Hematopoietic multipotent progenitor cell treated with erythropoietin and hydrocortisone succinate and interleukin-3 and kit ligand, for 4 days (in vitro differentiated cells): Measurements from ENCODE around the gene RPP30.
A peak's percentile ranks its signal among the peaks of the same experiment; 100 is the strongest.
"Not testable (repeated sequence)": the region's sequence is repeated elsewhere in the genome, so short reads cannot be mapped to it uniquely, and the experiment has no call there.

ENCODE experiments used
- DNase-seq: peaks from one replicate; pipeline ENCODE4 v3.0.0-alpha.2; 2015

Gene RPP30

DNA sequence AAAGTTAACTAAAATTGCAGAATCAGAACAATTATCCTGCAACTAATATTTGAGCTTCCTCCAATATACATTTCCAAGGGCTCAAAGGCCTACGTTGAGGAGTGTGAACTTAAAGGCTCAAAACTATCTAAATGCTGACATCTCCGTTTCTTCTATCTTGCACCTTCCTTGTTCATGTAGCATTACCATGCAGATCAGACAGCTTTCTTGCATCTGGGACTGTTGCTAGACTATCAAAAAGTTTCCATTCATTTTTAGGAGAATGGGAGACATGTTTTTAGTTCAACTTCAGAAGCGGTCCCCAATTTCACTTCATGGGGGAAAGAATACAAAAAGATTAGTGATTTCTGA, 46.2 kb downstream of the RPP30 start:
- no peak for DNase-seq

DNA sequence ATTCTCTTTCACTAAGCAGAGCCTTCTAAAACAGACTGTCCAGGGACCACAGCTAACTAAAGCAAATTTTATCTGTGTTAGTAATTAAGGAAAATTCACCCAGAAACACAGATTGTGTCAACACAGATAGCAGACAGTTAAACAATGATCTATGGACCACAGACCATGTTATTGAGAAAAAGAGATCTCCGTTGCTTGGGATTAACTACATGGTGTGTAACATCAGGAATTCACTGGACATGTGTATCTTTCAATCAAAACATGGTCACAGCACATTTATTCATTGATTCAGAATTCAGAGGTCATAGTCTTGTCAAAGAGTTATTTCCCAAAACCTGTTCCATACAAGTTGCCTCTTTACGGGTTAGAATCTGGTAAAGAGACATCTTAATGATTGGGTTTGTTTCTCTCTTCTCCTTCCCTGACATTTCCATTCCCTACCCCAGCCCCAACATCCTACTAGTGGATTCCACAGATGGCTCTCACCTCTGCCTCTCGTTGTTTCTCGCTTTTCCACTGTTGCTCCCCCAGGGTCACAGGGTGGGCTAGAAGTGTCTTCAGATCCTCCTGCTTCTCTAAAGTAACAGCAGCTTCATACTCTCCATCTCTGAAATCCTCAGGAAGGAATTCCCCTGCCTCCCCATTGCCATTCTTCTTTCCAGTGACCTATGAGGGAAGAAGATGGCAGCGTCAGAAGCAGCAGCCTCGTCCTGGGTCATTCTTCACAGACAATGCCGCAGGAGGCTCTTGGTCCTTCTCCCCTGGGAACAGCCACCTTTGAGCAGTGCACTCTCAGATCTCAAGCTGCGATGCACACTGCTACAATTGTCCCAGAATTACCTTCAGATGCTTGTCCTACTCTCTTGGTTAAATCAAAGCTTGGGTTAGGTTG, 48.2 kb downstream of the RPP30 start:
- no peak for DNase-seq

DNA sequence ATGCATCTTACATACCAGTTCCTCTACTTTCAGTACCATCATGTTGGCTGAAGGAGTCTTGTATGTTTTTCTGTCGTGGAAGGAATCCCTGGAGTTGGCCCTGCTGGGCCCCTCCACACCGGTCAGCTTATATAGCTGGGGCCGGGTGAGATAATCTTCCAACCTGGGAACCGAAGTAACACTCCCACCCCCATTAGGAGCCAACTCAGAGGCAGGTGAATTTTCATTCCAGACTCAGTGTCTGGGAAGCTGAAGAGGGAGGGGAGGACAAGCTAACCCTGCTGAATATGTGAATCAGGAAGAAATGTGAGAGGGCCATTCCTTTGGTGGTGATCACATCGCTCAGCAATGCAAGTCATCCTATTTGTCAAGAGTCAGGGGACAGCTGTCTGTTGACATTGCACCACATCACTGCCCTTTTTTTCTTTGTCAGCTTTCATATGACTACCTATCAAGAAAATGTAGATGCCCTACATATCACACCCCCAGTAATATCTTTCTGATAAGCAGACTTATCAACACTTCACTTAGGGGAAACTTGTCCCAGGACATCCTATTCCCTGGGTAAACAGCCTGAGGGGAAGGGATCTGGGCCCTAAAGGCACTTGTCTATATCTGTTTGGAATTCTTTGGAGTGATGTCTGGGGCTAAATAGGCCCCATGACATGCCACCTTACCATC, 49.4 kb downstream of the RPP30 start, which contains the start of gene ANKRD1:
ANKRD1 (minus strand) TSS at position 102 of the 681 bp plus-strand sequence; CDS start at position 42, 60 bp downstream.
- peak; percentile 25 for DNase-seq

DNA sequence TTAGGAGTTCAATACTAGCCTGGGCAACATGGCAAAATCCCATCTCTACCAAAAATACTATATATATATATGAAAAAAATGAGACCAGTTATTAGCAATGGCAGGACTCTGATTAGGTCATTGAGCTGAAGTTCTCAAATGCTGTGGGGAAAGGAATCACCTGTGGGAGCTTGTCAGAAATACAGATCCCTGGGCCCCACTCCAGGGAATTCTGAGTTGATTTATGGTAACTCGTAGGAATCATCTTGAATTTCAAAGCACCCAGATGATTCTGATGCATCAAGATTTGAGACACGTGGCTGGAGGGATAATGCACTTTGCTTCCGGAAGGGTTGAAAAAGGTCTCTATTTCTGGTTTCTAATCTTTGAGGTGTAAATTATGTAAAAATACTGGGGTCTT, 50.1 kb downstream of the RPP30 start:
- no peak for DNase-seq

DNA sequence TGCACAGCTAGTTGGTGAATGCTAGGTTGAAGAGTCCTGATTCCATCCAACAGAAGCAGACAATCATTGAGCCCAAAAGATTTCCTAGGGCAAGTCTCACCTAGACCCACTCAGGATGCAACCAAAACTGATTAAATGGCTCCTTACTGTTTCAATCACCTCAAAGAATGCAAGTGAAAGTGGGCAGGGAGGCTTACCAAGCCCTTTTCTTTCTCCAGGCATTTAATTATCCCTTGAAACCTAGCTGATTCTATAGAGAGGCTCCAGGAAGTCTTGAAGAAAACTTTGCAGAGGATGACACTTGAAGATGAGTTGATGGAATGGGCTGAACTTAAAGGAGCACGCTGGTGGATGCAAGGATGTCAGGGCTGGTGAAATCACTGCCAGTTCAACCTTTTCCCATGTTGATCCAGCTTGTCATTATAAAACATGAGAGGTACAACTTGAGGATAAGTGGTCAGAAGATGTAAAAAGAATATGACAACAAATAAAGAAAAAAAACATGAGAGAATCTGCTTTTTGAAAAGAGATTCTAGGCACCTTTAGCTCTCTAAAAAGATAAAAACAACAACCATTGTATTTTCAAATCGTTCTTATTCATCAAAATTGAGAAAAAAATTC, 51.4 kb downstream of the RPP30 start:
- DNase-seq, result no peak

DNA sequence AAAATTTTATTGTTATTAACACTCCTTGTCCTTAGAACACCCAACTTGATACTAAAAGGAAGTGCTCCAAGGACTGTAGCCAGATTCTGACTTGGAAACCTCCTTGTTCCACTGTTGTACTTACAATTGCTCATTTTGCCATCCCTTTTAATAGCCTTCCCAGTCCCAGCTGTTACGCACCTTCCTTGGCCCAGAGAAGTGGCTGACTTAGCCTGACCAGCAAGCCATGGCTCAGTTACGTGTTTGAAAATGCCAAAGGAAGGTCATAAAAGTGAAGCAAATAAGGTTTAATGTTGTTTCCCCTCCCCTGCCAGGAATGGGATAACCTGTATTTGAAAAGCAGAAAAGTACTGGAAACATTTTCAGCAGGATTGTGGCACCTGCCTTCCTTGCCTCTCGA, 52.8 kb downstream of the RPP30 start:
- no peak for DNase-seq

DNA sequence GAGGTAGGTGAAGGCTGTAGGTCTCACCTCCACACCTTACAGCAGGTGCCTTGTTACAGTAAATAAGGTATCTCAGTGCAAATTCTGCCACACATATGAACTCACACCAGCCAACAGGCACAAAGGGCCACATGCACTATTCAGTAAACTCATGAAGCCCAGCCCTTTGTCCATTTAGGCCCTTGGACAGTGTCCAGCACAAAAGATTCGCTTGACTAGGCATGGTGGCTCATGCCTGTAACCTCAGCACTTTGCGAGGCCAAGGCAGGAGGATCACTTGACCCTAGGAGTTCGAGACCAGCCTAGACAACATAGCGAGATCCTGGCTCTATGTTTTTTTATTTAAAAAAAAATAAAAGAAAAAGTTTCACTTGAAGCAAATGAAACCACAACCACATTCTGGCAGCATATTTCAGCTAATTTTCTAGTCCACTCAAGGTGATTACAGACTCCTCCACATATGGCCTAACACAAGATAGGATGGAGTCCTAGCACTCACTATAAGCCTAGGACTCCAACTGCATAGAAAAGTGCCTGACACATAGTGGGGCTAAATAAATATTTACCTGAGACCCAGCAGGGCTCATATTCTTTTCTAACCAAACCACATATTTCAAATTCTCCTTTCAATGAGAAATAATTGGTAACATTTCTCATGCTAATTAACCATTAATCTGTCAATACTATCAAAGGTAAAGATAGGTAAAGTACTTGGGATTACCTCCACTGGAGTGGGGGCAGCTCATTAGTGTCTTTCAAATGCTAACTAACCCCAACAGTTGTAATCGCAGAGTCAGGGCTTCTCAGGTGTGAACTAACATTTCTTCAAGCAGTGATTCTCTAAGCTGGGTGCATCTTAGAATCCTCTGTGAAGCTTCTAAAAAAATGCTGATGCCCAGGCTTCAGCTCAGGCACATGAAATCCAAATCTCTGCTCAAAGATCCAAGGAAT, 53.6 kb downstream of the RPP30 start:
- no peak for DNase-seq

DNA sequence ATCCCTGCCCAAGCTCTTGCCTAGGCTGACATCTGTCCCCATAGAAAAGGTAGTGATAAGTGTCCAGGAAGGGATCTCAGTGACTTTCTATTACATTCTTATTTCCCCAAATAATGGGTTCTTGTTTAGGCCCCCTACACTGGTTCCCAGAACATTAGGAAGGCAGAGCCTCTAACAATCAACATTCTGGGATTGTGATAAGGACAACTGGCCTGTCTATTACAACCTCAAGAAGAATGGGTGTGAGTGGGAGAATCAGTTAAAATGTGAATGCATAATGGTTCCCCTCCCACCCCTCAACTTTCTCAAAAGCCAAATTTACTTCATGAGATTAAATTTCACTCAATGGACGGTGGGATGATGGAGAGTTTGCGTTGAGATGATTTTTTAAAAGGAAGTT, 55.5 kb downstream of the RPP30 start:
- no peak for DNase-seq

DNA sequence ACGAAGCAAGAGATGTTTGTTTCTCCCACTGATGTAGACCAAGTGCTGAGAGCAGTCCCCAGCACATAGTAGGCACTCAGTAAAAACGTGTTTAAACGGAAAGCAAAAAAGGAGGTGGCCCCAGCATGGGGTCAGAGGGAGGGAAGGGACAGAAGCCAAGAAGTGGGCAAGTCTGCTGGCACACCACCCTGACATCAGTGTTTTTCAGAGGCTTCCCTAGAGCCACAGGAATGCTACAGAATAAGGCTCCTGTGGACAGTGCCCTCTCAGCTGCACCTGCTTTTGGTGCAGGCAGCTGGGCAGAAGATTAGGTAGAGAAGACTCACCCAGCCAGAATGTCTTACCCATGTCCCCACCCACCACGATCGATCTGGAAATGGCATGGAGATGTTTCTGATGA, 57.4 kb downstream of the RPP30 start:
- DNase-seq, result no peak

DNA sequence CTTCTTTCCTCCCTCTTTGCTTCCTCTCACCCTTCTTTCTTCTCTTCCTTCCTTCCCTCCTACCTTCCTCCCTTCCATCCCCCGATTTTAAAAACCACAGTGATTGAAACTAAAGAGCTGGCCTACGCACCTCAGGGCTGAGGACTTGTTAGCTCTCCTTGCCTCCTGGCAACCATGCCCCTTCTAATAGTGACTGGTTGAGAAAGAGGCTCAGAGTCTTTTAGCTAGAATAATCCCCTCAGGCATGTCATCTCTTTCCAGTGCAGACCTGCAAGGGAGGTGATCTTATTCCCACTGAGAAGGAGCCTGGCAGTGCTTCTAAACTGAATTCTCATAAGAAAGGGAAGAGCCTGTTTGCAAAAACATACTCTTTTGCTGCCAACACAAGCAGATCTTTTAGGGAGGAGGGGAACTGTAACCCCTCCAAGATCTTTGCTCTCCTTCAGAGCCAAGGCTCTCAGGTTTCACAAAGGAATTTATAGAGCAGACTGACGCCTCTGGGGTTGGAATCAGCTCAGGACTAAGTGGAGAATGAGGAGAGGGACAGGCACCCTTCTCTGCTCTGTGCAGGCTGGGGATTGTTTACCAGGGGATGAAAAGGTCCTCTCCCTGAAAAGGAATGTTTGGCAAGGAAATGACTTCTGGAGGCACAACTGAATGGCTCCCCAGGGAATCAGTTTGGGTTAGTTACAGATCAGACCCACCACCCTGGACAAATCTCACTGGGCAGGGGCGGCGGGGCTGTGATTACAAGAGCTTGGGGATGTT, 58.5 kb downstream of the RPP30 start:
- DNase-seq, result no peak

DNA sequence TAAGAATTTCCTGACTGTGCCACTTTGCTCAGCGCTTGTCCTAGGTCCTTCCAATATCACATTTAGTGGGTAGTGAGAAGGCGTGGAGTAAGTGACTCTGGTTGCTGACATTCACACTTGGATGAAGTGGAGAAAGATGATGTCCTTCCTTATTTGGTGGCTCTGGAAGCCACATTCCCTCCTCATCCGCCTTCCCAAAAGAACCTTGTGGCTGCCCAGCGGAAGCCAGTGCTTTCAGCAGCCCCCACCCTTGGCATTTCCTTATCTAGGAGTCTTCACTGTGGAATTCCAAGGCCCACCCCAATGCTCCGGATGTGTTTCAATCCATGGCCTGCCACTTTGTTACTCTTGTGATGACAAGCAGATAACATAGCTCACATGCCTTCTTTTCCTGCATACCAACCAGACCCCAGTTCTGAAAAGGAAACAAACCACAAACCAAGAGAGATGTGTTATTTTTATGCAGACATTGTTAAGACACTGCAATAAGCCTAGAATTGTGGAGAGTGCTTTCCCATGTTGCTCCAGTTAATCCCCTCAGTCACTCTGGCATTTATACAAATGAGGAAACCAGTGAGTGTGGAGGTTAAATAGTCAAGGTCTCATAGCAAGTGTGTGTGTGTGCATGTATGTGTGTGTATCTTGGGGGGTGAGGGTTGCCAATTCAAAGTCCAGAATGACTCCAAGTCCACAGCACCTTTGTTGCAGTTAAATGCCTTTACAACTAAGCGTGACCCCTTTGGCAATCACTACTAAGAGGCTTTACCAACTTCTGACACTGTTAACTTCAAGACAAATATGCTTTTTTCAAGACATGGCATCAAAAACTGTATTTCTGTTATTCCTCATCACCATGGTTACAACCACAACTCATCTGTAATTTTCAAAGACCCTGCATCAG, 59.4 kb downstream of the RPP30 start:
- no peak for DNase-seq

DNA sequence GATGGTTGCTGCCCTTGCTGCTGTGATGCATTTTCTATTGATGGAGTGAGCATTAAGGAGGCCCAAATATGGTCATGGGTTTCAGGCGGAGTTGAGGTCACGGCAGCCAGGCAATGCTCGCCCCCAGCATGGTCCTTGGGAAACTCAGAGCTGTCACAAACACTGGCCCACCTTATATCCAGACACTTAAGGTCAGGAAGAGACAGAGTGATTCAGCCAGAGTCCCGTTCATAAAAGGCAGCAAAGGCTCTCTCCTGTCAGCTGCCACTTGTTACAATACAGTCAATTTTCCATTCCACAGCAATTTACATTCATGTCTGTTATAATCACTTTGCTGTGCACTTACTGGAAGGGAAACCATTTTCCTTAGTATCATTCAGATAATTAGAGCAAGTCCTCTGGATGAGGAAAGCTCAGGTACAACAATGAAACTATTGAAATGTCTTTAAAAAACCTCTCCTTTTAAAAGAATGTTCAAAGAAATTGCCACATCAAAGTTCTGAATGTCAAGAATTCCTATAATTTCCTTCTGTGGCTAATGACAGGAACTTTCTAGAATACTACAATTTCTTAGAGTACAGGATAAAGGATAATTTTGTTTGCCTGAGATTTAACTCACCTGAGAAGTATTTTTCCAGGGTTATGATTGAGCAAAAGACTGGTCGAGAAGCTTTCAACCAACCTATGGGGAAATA, 64.0 kb downstream of the RPP30 start:
- DNase-seq, result no peak

DNA sequence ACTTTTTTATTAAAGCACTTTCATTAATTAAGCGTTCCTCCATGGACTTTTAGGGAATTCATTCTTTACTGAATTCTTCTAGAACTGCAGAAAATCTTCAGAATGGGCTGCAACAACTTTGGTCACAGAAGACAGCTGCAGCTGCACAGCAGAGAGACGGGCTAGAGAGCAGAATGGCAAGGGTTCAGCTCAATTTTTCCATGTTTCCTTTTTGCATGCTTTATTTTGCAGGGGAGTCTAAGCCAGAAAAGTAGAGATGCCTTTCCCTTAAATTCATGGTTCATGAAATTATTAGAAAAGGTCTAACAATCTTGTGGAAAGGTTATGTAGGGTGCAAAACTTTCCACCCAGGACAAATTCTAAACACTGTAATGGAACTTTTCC, 64.5 kb downstream of the RPP30 start:
- no peak for DNase-seq

DNA sequence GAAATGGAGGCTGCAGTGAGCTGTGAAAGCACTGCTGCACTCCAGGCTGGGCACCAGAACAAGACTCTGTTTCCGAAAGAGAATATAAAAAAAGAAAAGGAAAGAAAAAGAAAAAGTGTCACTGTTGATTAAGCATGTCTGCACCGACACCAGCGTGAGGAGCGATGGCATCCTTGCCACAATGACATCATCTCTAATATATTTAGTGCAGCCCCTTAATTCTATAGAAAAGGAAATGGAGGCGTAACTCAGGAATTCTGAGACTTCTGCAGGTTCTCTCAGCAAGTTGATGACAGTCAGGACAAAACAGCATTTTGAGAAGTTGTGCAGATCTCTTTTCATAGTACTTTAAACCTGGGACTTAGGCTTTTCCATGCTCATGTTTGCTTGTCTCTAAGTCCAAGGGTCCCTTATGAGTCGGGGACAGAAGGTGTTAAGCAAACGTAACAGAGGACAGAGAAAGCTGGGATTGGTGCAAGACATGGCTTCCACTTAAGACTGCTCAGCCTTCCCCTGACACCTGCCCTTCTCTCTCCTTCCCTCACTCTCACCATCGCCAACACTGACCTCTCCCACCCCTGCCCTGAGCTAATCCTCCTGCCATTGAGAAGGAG, 66.0 kb downstream of the RPP30 start:
- DNase-seq, result no peak

DNA sequence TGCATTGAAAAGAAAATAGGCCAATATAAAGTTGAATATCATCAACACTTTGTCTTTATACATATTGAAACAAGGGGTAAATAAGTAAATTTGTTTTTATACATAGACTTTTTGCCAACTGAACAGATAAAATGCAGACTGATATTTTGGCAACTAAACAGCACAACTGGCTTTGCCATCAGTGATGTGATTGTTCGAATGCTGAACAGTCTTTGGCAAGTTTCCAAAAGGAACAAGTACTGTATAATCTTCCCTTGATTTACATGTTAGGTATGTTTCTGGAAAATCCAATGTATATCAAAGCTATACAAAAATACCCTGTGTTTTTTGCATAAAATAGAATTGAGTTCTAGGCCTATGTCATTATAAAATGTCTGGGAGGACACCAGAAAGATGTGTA, 67.3 kb downstream of the RPP30 start:
- DNase-seq, result no peak

DNA sequence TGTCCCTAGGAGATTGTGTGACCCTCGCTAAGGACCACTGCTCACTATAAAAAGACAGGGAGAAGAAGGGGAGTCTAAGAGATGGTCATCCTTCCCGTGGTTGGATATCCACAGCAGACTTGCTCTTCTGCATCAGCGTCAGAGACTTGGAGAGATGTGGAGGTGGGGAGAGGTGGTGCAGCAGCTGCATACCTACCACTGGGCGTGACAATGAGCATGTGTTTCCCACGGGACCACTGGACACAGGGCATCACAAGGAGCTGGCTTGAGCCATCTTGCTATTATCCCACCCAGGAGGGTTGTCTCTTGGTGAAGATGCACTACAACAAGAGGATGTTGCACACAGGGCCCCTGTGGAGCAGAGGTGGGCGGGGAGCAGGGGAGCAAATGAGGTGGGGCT, 67.9 kb downstream of the RPP30 start:
- no peak for DNase-seq

DNA sequence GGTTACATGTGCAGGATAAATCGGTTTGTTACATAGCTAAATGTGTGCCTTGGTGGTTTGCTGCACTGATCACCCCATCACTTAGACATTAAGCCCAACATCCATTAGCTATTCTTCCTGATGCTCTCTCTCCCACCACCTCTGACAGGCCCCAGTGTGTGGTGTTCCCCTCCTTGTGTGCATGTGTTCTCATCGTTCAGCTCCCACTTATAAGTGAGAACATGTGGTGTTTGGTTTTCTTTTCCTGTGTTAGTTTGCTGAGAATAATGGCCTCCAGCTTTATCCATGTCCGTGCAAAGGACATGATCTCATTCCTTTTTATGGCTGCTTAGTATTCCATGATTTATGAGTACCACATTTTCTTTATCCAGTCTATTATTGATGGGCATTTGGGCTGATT, 71.2 kb downstream of the RPP30 start:
- DNase-seq, result not testable (repeated sequence)

DNA sequence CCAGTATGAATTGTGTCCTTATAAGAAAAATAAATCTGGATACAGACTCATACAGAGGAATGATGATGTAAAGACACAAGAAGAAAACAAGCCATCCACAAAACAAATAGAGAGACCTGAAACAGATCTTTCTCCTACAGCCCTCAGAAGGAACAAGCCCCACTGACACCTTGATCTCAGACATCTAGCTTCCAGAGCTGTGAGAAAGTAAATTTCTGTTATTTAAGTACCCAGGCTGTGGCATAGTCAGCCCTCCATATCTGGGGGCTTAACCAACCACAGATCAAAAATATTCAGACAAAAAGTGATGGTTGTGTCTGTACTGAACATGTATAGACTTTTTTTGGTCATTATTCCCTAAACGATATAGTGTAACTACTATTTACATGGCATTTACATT, 73.0 kb downstream of the RPP30 start:
- DNase-seq, result no peak

DNA sequence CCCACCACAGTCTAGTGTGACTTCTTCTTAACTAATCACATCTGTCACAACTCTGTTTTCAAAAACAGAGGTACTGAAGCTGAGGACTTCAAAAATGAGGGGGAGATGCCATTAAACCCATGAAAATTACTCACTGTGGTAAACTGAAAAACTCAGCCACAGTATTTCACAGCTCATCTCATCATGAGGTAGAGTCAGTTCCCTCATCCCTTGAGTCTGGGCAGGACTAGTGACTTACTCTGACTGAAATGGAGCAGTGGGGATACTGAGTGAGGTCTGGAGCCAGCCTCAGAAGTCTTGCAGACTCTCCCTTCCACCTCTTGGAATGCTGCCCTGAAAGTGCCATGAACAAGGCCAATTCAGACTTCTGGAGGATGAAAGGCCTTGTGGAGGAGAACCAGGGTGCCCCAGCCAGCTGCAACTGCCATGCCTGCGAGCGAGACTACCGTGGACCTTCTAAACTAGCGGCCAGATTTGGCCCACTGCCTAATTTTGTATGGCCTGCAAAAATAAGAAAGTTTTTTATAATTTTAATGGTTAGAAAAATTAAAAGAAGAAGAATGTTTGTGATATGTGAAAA, 73.8 kb downstream of the RPP30 start:
- DNase-seq, result no peak
